ENCODE measurements around the gene DET1.
"Not testable (repeated sequence)": the region's sequence is repeated elsewhere in the genome, so short reads cannot be mapped to it uniquely, and the experiment has no call there.

Gene DET1

DNA sequence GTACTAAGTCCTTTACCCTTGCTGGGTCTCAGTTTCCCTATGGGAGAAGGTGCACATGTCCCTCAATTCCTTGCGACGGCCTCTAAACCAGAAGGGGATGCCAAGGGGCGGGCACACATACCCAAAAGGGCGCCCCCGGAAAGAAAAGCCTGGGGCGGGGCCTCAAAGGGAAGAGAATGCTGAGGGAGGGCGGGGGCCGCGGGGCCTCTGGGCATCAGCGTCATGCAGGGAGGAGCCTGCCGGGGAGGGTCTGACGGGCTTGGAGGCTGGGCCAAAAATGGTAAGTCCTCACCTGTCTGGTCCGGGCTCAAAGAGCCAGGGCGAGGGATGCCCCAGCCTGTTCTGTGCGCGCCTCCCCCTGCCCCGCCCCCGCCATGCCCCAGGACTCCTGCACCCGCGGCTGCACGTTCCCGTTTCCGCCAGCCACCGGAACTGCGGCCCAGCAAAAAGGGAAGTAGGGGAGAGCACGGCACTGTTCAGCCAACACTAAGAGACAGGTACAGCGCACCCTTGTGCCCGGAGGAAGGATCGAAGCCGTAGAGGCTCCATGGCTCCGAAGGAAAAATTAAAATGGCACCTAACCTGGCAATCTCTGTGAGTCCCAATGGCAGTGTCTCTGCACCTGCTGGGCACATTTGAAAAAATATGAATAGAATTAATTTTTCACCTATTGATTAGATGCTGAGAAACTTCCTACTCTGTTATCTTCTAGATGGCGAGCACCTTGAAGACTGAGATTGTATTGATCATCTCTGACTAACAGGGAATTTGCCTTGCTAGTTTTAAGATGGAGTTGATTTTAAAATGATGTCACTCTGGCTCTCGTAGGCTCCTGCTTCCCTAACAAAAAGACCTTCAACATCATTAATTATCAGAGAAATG is at the start of gene DET1:
Gene DET1 (minus strand): TSS at position 434 of the 882 bp plus-strand sequence. CDS start 14,976 bp downstream, outside the sequence.
- DNase-seq (ENCODE audit: low spot score): peak; percentile 93

DNA sequence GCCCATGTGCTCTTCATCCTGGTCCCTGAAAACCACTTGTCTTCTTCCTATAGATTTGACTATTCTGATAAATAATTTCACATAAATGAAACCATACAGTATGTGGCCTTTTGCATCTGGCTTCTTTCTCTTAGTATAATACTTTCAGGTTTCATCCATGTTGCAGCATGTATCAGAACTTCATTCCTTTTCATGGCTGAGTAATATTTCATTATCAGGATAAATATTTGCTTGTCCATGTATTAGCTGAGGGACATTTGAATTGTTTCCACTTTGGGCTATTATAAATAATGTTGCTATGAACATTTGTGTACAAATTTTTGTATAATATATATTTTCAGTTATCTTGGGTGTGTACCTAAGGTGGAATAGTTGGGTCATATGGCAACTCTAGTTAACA is 44.9 kb upstream of the DET1 start:
- no peak for DNase-seq (ENCODE audit: low spot score)

DNA sequence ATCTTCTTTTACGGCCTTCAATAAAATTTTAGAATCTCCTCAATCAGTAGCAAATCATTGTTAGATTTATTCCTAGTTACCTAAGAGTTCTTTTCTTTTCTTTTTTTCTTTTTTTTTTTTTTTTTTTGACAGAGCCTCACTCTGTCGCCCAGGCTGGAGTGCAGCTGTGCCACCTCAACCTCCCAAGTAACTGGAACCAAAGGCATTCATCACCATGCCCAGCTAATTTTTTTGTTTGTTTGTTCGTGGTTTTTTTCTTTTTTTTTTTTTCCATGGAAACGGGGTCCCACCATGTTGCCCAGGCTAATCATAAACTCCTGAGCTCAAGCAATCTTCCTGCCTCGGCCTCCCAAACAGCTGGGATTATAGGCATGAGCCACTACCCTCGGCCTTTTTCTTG is 44.3 kb upstream of the DET1 start:
- no peak for DNase-seq (ENCODE audit: low spot score)

DNA sequence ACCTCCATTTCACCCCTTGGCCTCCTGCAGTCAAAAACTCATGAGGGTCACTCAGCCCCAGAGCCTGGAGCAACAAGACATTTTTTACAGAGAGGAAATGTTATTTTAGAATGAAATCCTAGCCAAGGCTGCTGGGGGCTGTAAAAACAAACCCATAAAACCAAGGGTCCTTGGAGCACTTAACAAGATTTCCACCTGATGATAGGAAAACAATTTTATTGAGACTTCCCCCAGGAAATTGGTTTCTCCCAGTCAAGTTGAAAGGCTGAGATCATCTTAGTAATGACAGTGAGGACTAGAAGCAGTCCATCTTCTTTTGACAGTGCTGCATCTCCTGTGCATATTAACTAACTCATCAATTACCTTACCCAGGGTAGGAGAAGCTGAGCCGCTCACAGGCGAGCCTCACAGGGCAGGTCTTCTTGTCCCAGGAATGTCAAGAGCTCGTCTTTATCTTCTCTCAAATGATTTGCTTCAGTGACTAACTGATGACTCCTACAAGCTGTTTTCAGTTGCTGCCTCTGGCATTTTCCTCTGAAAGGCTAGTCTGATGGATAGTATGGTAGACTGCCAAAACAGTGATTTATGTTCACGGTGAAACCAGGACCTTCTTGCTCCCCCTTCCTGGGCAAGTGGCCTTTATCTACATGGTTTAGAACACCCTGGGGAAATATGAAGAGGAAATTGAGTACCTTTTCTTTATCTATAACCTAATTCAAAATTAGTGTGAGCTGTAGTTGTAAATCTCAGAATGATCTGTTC is 40.1 kb upstream of the DET1 start:
- no peak for DNase-seq (ENCODE audit: low spot score)

DNA sequence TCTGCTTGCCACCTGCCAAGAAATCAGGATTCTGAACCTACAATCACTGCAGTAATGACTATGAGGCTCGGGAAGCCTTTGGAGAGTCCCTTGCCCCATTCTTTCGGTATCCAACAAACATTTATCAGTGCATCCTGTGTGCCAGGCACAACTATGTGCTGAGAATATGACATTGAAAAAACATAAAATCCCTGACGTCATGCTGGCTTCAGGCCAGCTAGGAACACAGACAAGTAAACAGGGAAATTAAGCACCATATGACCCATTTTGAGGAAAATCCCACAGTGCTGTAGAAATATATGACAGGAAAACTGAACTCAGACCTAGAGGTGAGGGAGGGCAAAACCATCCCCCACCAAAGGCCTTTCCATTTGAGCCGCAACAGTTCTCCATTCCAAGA is 34.1 kb upstream of the DET1 start:
- DNase-seq (ENCODE audit: low spot score): no peak

DNA sequence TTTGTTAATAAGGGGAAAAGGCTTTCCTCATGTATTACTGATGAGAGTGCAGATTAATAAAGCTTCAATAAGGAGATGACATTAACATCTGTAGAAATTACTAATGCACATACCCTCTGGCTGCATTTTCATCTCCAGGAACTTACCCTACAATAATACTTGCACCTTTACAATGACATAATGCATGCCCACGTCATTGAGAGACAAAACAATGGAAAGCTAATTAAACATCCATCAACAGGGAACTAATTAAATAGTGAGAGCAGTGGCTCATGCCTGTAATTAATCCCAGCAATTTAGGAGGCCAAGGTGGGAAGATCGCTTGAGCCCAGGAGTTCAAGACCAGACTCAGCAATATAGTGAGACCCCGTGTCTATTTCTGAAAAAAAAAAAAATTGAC is 32.8 kb upstream of the DET1 start:
- no peak for DNase-seq (ENCODE audit: low spot score)

DNA sequence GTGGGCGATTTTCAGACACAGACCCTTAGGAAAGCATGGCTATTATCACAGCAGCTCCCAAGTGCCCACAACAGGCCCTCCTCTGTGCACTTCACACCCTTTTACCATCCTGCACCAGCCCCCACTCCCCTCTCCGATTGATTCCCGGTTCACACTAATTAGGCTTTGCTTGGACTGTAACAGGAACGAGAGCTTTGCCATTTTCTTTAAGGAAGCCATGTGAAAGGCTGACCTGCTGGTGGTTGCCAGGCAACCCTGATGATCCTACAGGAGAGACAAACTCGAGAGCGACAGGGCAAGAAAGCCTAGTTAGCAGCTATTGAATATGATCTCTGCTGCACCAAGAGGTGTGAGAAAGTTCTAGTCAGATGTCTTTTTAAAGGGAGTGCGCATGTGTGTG is 28.2 kb upstream of the DET1 start:
- no peak for DNase-seq (ENCODE audit: low spot score)

DNA sequence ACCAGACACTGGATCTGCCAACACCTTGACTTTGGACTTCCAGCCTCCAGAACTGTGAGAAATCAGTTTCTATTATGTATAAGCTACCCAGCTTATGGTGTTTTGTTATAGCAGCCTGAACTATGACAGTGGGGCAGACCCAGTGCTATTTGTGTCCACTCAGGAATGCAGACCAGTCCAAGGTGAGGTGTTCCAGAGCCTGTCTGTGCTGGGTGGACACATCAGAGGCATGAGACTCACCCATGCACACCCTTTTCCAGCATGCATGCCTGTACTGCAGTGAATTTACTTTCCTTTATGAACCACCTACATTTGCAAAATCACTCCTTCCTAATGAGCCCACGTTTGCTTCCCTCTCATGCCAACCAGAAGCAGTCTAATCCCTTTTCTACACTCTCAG is 27.6 kb upstream of the DET1 start:
- no peak for DNase-seq (ENCODE audit: low spot score)

DNA sequence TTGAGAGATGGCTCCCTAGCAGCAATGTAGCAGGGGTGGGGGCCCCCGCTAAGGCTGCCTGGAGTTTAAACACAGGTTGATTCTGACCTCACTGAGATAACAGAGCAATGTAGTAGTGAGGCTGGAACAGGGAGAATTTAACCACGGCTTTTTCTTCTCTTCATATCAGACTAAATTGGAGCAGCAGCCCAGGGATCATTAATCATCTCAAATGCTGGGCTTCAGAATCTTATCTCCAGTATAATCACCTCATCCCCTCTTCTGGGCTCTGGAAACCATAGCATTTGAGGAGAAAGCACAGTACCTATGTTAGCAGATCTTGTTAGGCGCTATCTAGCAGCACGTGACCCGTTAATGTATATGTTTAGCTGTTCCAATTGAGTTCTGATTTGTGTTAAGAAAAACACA is 25.4 kb upstream of the DET1 start:
- no peak for DNase-seq (ENCODE audit: low spot score)

DNA sequence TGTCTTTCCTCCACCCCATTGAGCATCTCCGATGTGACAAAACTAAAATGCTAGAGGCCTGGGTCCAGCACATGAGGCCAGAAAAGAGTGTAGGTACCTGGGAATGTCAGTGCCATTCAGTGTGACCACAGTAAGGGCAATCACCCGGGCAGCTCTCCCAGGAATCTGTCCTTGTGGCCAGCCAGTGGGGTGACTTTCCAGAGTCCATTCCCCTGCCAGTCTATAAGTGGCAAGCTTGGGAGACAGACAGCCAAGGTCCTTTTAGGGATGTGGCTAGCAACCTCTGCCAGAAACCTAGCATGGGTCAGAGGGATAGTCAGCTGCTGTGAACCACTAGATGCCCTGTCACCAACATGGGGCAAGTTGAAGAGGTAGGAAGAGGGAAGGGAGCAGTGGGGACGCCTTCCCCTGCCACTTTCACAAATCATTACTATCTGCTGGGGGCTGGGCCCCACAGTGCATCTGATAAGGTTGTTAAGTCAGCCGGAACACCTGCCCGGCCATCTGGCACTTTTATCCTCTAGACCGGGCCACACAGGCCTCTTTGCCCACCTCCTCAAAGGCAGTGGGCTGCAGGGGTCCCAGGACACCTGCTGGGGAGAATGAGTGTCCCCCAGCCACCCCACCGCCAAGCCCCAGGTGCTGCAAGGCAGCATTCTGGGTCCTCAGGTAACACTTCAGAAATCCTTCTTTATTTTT is 24.8 kb upstream of the DET1 start:
- DNase-seq (ENCODE audit: low spot score): no peak

DNA sequence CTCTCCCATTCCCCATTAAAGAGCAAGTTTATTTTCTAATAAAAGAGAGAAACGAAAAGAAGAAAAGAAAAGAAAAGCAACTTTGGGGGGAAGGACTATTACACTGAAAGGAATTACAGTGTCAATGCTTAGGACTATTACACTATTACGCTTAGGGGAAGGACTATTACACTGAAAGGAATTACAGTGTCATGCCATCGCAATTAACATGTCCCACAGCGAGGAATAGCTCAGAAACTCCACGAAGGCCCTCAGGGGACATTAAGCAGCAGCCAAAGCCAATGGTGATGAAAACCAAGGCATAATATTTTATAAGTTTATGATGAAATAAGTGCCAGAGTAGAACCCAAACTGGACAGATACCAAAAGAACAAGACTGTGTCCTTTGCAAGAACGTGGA is 22.1 kb upstream of the DET1 start:
- DNase-seq (ENCODE audit: low spot score): no peak

DNA sequence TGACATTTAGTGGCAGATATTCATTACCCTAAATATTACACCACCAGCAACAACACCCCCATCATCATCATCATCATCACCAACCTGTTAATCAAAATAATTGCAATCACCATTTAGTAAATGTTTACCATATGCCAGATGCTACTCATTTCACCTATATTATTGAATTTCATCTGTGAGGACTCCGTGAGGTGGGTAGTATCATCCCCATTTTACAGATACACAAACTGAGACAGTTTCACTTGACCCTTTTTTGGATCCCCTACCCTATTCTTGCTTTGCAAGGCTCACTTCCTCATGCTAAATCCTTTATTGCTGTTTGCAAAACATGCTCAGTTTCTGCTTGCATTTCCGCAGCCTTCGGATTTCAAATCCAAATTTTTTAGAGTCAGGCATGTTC is 18.3 kb upstream of the DET1 start:
- no peak for DNase-seq (ENCODE audit: low spot score)

DNA sequence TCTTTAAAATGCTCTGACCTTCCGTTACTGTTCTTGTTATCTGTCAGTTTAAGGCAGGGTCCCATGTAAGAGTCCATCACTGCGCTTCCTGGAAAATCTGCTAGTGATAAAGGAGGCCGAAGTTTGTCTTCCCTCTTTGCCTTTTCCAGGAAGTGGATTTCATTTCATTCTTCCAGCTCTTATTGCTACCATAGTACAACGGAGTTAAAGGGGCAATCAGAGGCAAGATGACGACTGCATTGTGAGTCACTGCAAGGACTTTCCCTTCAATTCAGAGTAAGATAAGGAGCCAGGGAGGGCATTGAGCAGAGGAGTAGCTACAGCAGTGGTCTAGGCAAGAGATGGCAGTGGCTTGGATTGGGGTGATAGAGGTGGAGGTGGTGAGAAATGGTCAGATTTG is 17.2 kb upstream of the DET1 start:
- DNase-seq (ENCODE audit: low spot score): no peak

DNA sequence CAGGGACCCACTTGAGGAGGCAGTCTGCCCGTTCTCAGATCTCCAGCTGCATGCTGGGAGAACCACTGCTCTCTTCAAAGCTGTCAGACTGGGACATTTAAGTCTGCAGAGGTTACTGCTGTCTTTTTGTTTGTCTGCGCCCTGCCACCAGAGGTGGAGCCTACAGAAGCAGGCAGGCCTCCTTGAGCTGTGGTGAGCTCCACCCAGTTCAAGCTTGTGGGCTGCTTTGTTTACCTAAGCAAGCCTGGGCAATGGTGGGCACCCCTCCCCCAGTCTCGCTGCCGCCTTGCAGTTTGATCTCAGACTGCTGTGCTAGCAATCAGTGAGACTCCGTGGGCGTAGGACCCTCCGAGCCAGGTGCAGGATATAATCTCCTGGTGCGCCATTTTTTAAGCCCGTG is 13.1 kb upstream of the DET1 start:
- not testable (repeated sequence) for DNase-seq (ENCODE audit: low spot score)

DNA sequence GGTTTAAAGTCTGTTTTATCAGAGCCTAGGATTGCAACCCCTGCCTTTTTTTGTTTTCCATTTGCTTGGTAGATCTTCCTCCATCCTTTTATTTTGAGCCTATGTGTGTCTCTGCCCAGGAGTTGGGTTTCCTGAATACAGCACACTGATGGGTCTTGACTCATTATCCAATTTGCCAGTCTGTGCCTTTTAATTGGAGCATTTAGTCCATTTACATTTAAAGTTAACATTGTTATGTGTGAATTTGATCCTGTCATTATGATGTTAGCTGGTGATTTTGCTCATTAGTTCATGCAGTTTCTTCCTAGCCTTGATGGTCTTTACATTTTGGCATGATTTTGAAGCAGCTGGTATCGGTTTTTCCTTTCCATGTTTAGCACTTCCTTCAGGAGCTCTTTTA is 11.5 kb upstream of the DET1 start:
- not testable (repeated sequence) for DNase-seq (ENCODE audit: low spot score)

DNA sequence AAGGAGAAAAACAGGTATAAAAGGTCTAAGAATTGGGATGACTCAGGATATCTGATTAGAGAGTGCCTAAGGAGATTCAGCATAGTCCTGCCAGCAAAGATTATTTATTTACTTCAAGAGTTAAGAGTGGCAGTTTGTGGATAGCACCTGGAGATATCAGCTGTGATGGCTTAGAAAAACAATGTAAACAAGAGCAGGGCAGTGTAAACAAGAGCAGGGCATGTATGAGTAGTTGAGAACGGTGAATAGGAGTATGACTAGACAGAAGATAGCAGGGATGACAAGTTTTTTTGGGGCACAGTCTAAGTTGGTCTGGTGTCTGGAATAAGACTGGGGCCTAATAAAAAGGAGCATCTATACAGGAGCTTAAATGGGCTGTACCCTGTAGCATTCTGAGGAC is 1.5 kb upstream of the DET1 start:
- DNase-seq (ENCODE audit: low spot score): not testable (repeated sequence)

DNA sequence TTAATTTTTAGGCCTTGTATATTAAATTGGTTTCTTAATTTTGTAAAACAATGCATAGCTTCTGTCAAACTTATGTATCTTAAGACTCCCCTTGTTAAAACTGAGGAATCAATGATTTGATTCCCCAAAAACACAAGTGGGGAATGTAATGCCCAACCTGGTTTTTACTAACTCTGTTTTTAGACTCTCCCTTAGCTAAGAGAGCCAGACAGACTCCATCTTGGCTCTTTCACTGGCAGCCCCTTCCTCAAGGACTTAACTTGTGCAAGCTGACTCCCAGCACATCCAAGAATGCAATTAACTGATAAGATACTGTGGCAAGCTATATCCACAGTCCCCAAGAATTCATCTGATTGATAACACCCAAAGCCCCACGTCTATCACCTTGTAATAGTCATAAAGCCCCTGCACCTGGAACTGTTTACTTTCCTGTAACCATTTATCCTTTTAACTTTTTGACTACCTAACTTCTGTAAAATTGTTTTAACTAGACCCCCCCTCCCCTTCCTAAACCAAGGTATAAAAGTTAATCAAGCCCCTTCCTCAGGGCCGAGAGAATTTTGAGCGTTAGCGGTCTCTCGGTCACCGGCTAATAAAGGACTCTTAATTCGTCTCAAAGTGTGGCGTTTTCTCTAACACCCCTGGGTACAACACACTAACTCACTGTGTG is 768 bp downstream of the DET1 start:
- DNase-seq (ENCODE audit: low spot score): not testable (repeated sequence)

DNA sequence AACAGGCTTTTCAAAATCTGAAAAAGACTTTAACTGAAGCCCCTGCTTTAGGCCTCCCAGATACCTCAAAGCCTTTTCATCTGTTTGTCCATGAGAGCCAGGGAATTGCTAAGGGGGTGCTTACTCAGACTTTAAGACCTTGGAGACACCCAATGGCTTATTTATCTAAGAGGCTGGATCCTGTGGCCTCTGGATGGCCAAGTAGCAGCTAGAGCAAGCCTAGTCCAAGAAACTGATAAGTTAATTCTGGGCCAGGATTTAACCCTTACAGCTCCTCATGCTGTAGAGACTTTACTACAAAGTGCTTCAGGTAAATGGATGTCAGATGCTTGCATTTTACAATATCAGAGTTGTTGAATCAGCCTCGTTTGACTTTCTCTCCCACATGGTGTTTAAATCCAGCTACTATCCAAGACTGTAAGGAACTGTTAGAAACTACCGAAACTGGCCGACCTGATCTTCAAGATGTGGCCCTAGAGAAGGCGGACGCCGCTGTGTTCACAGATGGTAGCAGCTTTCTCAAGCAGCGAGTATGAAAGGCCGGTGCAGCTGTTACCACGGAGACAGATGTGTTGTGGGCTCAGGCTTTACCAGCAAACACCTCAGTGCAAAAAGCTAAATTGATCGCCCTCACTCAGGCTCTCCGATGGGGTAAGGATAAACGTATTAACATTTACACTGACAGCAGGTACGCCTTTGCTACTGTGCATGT is 3.3 kb downstream of the DET1 start:
- no peak for DNase-seq (ENCODE audit: low spot score)

DNA sequence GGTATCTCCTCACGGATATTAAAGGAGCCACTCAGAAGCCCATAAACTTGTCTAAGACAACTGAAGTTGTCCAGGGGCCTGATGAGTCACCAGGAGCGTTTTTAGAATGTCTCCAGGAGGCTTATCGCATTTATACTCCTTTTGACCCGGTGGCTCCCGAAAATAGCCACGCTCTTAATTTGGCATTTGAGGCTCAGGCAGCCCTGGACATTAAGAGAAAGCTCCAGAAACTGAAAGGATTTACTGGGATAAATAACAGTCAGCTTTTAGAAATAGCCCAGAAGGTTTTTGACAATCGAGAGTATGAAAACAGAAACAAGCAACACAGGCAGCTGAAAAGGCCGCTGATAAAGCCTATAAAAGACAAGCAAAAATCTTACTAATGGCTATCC is 4.1 kb downstream of the DET1 start:
- DNase-seq (ENCODE audit: low spot score): no peak

DNA sequence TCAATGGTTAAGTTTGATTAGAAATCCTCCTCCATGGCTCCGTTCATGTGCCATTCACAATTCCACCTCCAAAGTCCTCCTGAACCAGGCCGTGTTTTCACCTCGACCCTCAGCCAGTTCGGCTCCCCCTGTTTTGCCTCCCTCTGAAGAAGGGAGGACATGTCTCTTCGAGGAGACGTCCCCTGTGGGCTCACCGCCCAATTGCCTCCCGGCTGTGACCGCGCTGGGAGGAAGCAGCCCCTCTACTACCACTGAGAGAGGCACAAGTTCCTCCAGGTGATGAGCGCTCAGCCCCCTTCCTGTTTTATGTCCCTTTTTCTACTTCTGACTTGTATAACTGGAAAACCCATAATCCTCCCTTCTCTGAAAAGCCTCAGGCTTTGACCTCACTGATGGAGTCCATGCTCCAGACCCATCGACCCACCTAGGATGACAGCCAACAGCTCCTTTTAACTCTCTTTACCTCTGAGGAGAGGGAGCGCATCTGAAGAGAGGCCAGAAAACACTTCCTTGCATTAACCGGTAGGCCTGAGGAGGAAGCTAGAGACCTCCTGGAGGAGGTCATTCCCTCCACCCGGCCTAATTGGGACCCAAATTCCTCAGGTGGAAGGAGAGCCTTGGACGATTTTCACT is 4.7 kb downstream of the DET1 start:
- DNase-seq (ENCODE audit: low spot score): no peak

DNA sequence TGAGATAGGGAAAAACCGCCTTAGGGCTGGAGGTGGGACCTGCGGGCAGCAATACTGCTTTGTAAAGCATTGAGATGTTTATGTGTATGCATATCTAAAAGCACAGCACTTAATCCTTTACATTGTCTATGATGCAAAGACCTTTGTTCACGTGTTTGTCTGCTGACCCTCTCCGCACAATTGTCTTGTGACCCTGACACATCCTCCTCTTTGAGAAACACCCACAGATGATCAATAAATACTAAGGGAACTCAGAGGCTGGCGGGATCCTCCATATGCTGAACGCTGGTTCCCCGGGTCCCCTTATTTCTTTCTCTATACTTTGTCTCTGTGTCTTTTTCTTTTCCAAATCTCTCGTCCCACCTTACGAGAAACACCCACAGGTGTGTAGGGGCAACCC is 5.4 kb downstream of the DET1 start:
- DNase-seq (ENCODE audit: low spot score): not testable (repeated sequence)

Data from AG08396 (cell line).